ENCODE measurements around the gene GLDC.
"Not testable (repeated sequence)": the region's sequence is repeated elsewhere in the genome, so short reads cannot be mapped to it uniquely, and the experiment has no call there.

Gene GLDC

DNA sequence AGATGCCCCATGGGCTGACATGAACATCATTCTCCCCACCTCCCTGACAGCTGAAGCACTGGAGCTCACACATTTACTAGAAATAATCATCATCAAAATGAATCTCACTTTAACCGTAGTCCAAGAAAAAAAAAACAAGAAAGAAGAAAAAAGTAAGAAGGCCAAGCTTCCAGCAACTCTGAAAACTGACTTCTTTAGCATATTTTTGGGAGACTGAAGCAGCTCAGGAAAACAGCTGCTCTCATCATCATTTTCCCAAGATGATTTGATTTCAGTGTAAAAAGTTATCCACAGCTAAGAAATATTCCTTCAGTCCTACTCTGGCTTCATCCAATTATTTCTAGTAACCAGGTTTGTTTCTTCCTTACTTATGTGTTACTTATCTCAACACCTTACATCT, 91.7 kb downstream of the GLDC start:
- no peak overlapping the region for H3K4me3 ChIP-seq (ENCODE audit: low read length)
- TF ChIP-seq ZNF274 (IDR thresholded peaks at IDR 0.05; ENCODE audit: low read depth, low read length) = no peak

DNA sequence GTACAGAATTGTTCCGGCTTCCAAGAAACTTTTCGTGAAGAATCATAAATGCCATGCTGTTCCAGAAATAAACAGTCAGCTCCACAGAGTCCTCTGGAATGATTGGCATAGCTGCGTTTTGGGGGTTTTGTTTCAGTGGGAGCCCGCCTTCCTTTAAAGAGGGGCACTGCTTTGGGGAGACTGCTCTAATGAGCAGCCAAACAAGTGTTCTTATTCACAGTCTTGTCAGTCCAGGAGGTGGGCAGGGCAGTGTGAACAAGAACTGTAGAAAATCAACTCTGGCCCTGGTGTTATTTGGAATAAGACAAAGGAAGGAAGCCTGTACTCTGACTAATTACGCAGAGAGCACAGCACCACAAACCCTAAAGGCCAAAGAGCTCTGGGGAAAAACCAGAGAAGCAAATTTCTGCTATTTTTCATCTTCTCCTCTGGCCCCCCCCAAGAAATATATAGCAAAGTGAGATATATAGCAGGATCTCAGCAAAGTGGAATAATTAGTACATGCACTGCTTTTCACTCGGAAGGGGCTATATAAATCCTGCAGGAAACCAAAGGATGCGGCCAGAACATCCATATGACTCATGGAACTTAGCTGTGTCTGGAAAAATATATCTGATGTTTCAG, 92.9 kb downstream of the GLDC start:
- no peak for TF ChIP-seq ZNF274 (IDR thresholded peaks at IDR 0.05; ENCODE audit: low read depth, low read length)
- no peak overlapping the region for H3K4me3 ChIP-seq (ENCODE audit: low read length)

DNA sequence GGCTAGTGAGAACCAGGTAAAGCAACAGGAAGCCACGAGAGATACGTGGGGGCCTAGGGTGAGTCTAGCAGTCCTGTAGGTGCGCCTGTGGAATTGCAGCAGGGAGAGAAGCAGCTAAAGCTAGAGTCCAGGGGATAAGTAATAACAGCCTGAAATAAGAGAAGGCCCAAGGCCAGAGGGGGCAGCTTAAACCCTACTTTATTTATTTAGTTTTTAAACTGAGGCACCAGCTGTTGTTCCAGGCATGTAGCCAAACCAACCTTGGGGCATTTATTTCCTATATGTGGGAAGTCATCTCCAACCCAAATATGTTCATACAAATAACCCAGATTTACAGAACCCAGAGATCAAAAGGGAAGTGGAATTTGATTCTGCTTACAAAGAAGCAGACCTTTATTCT, 93.5 kb downstream of the GLDC start:
- no peak overlapping the region for H3K4me3 ChIP-seq (ENCODE audit: low read length)
- TF ChIP-seq ZNF274 (IDR thresholded peaks at IDR 0.05; ENCODE audit: low read depth, low read length) = no peak

DNA sequence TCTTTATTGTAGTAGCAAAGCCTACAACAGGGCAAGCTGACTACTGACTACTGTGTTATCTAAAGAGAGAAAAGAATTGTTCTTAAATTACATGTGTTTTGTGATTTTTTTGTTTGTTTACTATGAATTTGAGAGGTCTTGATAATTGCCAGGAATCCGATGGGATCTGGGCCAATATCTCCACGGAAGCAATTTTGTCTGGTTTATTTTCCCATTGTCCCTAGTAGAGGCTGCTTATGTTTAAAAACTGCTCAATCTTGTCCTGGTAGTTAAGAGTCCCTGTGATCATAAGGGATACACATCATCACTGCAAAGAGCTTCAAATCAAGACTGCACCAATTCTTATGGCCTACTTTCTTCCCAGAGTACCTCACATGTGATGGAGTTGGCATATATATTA, 94.4 kb downstream of the GLDC start:
- H3K4me3 ChIP-seq (ENCODE audit: low read length) = no peak overlapping the region
- TF ChIP-seq ZNF274 (IDR thresholded peaks at IDR 0.05; ENCODE audit: low read depth, low read length) = no peak

DNA sequence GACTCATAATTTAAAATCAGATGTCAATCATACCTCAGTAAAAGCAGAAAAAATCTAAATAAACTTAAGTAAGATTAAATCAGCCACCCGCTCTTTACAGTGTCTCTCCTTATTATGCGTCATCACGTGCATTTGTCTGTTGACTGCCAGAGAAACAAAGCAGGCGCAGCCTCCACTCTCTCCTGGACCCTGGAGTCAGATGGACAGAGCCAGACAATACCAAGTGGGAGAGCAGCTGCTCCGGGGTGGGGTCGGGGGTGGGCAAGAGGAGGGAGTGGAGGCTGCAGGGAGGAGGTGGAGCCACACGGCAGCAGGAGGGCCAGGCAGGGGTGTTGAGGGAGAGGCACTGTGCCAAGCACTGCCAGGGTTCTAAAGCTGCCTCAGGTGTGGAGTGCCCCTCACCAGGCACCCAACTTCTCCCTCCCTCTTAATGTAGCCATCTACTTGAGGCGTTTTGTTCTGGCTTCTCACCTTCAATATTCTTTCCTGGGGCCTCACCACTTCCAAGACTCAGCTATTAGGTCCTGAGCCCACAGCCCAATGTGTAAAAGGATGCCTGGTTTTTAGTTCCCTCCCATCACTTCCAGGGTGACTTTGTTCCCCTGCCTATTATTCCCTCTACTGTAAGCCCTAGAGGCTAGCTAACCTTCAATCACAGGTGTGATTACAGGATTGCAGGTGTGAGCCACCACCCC, 96.3 kb downstream of the GLDC start:
- no peak overlapping the region for H3K4me3 ChIP-seq (ENCODE audit: low read length)
- TF ChIP-seq ZNF274 (IDR thresholded peaks at IDR 0.05; ENCODE audit: low read depth, low read length) = no peak

DNA sequence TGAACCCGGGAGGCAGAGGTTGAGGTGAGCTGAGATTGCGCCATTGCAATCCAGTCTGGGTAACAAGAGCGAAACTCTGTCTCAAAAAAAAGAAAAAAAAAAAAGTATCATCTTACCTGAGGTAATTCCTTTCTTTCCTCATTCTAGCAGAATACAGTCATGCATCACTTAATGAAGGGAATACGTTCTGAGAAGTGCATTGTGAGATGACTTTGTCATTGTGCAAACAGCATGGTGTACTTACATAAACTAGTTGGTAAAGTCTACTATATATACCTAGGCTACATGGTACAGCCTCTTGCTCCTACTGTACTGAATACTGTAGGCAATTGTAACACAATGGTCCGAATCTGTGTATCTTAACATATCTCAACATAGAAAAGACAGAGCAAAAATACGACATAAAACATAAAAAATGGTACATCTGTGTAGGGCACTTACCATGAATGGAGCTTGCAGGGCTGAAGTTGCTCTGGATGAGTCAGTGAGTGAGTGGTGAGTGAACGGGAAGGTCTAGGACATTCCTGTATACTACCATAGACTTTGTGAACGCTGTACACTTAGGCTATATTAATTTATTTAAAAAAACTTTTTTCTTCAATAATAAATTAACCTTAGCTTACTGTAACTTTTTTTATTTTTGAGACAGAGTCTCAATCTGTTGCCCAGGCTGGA, 100.4 kb downstream of the GLDC start:
- H3K4me3 ChIP-seq (ENCODE audit: low read length) = no peak overlapping the region
- TF ChIP-seq ZNF274 (IDR thresholded peaks at IDR 0.05; ENCODE audit: low read depth, low read length) = no peak

DNA sequence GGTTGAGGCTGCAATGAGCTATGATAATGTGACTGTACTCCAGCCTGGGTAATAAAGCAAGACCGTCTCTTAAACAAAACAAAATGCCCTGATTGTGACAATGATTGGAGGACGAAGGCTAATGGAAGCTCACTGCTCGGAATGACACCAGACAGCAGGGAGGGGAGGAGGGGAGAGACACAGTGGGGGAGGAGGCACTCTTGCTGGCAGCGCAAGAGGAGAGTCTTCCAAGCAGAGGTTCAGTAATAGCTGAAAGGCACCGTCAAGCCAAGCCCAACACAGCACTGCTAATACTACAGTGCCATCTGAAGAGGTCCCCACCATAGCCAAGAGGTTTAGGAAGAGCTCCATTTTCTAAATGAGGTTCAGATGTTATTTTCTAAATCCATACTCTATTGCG, 102.3 kb downstream of the GLDC start:
- no peak overlapping the region for H3K4me3 ChIP-seq (ENCODE audit: low read length)
- TF ChIP-seq ZNF274 (IDR thresholded peaks at IDR 0.05; ENCODE audit: low read depth, low read length) = no peak

DNA sequence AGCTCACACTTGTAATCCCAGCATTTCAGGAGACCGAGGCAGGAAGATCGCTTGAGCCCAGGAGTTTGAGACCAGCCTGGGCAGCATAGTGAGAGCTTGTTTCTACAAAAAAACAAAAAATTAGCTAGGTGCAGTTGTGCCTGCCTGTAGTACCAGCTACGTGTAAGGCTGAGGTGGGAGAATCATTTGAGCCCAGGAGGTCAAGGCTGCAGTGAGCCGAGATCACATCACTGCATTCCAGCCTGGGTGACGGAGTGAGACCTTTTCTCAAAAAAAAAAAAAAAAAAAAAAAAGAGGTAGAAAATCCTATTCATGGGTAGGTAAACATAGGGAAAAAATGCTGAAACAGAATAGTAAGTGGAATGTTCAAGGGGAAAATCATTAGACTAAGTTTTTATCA, 102.9 kb downstream of the GLDC start:
- not testable (repeated sequence) for H3K4me3 ChIP-seq (ENCODE audit: low read length)

DNA sequence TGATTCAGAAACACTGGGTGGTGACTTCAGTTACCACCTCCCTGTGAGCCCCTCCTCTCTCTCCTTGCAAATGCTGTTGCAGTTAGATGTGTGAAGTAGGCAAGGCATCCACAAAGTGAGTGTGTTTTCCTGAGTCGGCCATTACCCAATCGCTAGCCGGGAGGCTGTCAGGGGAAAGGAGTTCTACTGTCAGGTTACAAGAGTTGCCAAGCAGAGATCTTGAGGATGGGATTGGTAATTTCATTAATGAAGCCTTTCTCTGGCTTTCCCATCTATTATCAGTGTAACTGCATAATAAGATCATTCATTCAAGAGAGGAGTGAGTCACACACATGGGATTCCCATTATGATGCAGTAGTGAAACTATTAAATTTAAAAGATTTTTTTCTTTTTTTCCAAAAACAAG, 106.9 kb downstream of the GLDC start:
- no peak for TF ChIP-seq ZNF274 (IDR thresholded peaks at IDR 0.05; ENCODE audit: low read depth, low read length)
- H3K4me3 ChIP-seq (ENCODE audit: low read length) = no peak overlapping the region

DNA sequence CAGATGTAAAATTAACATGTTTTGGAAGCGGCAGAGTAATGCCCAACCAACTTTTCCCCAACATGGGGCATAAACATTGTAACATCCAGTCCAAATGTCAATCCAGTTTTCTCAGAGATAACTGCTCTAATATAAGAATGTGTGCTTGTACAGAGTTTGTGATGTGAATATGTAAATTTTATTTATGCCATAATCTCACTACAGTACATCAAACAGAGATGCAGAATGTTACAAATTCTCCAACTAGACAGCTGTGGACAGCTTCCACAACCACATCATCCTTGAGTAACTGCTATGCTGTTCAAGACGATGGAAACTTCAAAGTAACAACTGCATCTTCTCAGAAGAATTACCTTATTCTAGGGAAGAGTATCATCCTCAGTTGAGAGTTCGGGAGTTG, 109.9 kb downstream of the GLDC start:
- H3K4me3 ChIP-seq (ENCODE audit: low read length) = no peak overlapping the region
- TF ChIP-seq ZNF274 (IDR thresholded peaks at IDR 0.05; ENCODE audit: low read depth, low read length) = no peak

DNA sequence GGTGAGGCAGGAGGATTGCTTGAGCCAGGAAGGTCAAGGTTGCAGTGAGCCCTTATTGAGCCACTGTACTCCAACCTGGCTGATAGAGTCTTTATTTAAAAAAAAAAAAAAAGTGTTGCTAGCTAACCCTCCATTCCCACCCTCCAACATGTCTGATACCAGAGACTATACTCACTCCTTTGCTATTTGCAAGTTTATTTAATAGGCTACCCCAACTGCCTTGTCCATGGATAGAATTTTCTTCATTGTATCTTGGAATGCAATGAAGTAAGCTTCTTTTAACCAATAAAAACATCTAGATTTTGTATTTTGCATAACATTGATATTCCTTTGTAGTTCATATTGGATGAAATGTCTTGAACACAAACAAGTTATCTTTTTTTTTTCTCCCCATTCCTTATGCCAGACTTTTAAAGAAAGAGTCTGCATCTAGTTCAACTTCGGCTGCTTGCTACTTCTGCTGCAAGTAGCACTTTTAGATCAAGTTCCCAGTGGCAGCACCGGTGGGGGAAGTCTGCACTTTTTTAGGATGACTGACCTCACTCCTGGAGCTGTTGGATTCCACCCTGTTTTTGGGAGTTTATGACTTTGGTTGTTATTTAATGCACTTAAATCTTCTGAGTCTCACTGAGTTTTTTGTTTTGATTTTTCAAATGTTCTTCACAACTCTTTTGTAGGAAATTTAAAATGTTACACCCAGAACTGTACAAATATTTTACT, 120.0 kb downstream of the GLDC start:
- TF ChIP-seq ZNF274 (IDR thresholded peaks at IDR 0.05; ENCODE audit: low read depth, low read length) = no peak
- no peak overlapping the region for H3K4me3 ChIP-seq (ENCODE audit: low read length)

DNA sequence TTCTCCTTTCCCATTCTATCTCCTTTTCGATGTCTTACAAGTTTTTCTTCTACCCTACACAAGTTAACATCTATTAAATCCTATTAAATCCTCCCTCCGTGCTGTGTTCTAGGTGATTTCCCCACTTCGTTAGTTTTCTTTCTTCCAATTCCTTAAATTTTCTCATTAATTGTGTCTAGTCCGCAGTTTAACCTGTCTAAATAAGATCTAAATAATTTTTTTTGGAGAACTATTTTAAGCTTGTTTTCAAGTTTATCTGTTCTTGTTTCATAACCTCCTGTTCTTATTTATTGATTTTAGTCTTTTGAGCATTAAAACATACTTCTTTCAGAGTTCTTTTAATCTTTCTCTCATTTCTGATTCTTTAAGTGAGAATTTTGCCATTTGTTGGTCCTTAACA, 123.3 kb downstream of the GLDC start:
- no peak overlapping the region for H3K4me3 ChIP-seq (ENCODE audit: low read length)
- TF ChIP-seq ZNF274 (IDR thresholded peaks at IDR 0.05; ENCODE audit: low read depth, low read length) = no peak

DNA sequence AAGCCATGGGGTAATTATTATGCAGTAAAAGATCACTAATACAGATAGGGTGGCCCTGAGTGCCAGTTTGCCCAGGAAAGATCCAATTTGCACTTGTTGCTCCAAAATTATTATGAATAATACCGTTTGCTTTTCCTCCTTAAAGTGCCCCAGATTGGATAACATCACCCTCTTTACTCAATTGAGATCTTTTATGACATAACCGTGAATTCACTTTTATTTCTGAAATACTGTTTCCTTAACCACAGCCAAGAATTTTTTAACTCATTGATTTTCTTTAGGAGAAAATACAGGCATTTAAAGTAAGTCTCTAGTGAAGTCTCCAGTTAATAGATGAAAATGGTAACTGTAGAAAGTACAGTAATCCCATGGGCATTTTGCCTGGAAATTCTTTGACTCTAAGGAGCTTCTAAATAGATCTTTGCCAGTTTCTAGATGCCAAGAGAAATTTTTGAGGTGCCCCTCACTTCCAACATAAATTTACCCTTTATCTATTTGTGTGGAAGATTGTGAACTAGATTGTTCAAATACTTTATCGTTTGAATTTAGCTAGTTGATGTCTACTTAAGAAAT, 133.4 kb downstream of the GLDC start:
- TF ChIP-seq ZNF274 (IDR thresholded peaks at IDR 0.05; ENCODE audit: low read depth, low read length) = no peak
- H3K4me3 ChIP-seq (ENCODE audit: low read length) = no peak overlapping the region

DNA sequence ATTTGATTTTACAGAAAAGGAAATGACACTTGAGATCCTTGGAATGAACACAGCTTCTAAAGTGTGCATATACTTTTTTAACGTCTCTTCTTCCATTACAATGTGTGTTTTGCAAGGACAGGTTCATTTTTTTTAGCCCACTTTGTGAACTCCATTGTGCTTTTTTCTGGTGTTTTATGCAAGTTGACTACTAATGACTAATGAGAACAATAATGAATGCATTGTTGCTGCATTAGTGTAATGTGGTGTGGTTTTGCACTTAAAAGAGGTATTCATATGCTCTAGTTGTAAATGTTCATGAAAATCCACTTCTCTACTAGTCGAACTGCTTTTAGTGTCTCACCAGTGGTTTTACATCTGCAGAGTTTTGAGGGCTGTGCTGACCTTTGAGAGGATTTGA, 139.0 kb downstream of the GLDC start:
- no peak overlapping the region for H3K4me3 ChIP-seq (ENCODE audit: low read length)
- TF ChIP-seq ZNF274 (IDR thresholded peaks at IDR 0.05; ENCODE audit: low read depth, low read length) = no peak
